Gastroesophageal sphincter (tissue), 4 donors: ENCODE data around the gene KCNQ1OT1. TPM values are rescaled to one million over a fixed set of nuclear protein-coding genes. Genes with fewer than 3 reads are reported as not detected.

ENCODE experiments used
- ATAC-seq: fragments of 150-250 bp; one replicate; pipeline ENCODE4 v1.9.1; 2016; ENCODE audit warnings: mild to moderate bottlenecking, moderate library complexity
- H3K27ac ChIP-seq, 4 donors: fragments of 200-600 bp; sonication (generic) in 3 of 4; 1 replicate in 3 of 4; 2 replicates in 1 of 4; pipeline ENCODE4 v1.5.1; 2016 to 2019
- H3K27me3 ChIP-seq: fragments of 200-600 bp; sonication (generic); one replicate; pipeline ENCODE4 v1.5.1; 2019
- H3K36me3 ChIP-seq, 2 donors: fragments of 200-600 bp; sonication (generic); one replicate each; pipeline ENCODE4 v1.5.1; 2019; ENCODE audit warnings: control low read depth in 1 of 2
- H3K4me1 ChIP-seq, 3 donors: fragments of 200-600 bp; sonication (generic); 1 replicate in 2 of 3; 2 replicates in 1 of 3; pipeline ENCODE4 v1.5.1; 2016 to 2019; ENCODE audit warnings: control low read depth in 2 of 3
- H3K4me3 ChIP-seq, 2 donors: fragments of 200-600 bp; sonication (generic); one replicate each; pipeline ENCODE4 v1.5.1; 2019; ENCODE audit warnings: mild to moderate bottlenecking in 1 of 2, moderate library complexity in 1 of 2
- H3K9me3 ChIP-seq, 3 donors: fragments of 200-600 bp; sonication (generic); one replicate each; pipeline ENCODE4 v1.5.1; 2017 to 2019; ENCODE audit warnings: control low read depth in 2 of 3
- CTCF ChIP-seq, 4 experiments: fragments of 200-600 bp in 2 of 4; fragments of 450-650 bp in 2 of 4; sonication (generic) in 1 of 4; IDR thresholded peaks; one replicate each; pipeline ENCODE4 v1.5.1; 2017 to 2019; ENCODE audit warnings: antibody characterized with exemption in 4 of 4, mild to moderate bottlenecking in 2 of 4, moderate library complexity in 2 of 4
- EP300 ChIP-seq: sonication (generic); formaldehyde crosslinking; IDR thresholded peaks from one replicate; pipeline ENCODE4 v1.6.1; 2017; ENCODE audit warnings: antibody characterized with exemption, mild to moderate bottlenecking
- POLR2A ChIP-seq, 2 donors: fragments of 450-650 bp; IDR thresholded peaks; one replicate each; pipeline ENCODE4 v1.6.1; 2017; ENCODE audit warnings: antibody characterized with exemption in 2 of 2, mild to moderate bottlenecking in 2 of 2, moderate library complexity in 1 of 2
- POLR2AphosphoS5 ChIP-seq: sonication (generic); formaldehyde crosslinking; IDR thresholded peaks from one replicate; pipeline ENCODE4 v1.6.1; 2017; ENCODE audit warnings: antibody characterized with exemption
- WGBS, 2 donors: methylation state at CpG; one replicate each; pipeline ENCODE4 v1.1.5; 2018; ENCODE audit warnings: low coverage in 1 of 2; 5-methylcytosine and 5-hydroxymethylcytosine counted together
- total RNA-seq, 4 donors: library from RNA; depleted of rRNA; stranded (reverse); fragments of >200 nt; gene quantifications; one replicate each; pipeline ENCODE4 v1.1.0, GENCODE V29; 2016

Gene KCNQ1OT1
- total RNA-seq, 4 donors from 2014 or later = 0.52 to 3.3 (median 1.4) TPM

GRCh38 chr11:2715716-2716350 is 16.0 kb upstream of the KCNQ1OT1 start:
- 95 to 100% methylated on average over 2 to 4 of the region's 15 CpGs for WGBS, 2 donors
- Histone ChIP-seq H3K27me3 (no peaks in the 10 kb centered on the region), H3K4me3 (no peak overlapping the region), H3K9me3 (no peaks in the 10 kb centered on the region), H3K36me3 (no peaks in the 10 kb centered on the region), H3K27ac (no peak overlapping the region), H3K4me1 (peaks cover 0 to 3% (median 0%) of the 10 kb centered on the region in 3 donors)
- ATAC-seq = no peak
- no peak for TF ChIP-seq CTCF (IDR thresholded peaks at IDR 0.05)
- TF ChIP-seq EP300 = no peak
- TF ChIP-seq POLR2AphosphoS5 = no peak
- no peak for TF ChIP-seq POLR2A (IDR thresholded peaks at IDR 0.05)

GRCh38 chr11:2714871-2715270 is 15.1 kb upstream of the KCNQ1OT1 start:
- H3K27me3 ChIP-seq = no peaks in the 10 kb centered on the region
- ATAC-seq = no peak
- H3K4me3 ChIP-seq = no peak overlapping the region
- TF ChIP-seq EP300 = no peak
- TF ChIP-seq CTCF (IDR thresholded peaks at IDR 0.05) = no peak
- no peak for TF ChIP-seq POLR2A (IDR thresholded peaks at IDR 0.05)
- TF ChIP-seq POLR2AphosphoS5 = no peak
- H3K9me3 ChIP-seq = no peaks in the 10 kb centered on the region
- H3K36me3 ChIP-seq = no peaks in the 10 kb centered on the region
- H3K27ac ChIP-seq = no peak overlapping the region
- H3K4me1 ChIP-seq = peaks cover 0 to 4% (median 0%) of the 10 kb centered on the region in 3 donors
- WGBS, 2 donors = 98 to 100% methylated on average over 1 to 6 of the region's 7 CpGs

GRCh38 chr11:2714463-2714800 is 14.6 kb upstream of the KCNQ1OT1 start:
- no peaks in the 10 kb centered on the region for H3K36me3 ChIP-seq
- 84% methylated on average over 3 of the region's 9 CpGs; no CpG with 5 or more reads in 1 of the 2 donors for WGBS, 2 donors
- H3K9me3 ChIP-seq = no peaks in the 10 kb centered on the region
- TF ChIP-seq CTCF (IDR thresholded peaks at IDR 0.05) = no peak
- H3K27me3 ChIP-seq = no peaks in the 10 kb centered on the region
- no peak overlapping the region for H3K4me3 ChIP-seq
- no peak for ATAC-seq
- no peak overlapping the region for H3K27ac ChIP-seq
- peaks cover 0 to 9% (median 0%) of the 10 kb centered on the region in 3 donors for H3K4me1 ChIP-seq

GRCh38 chr11:2713661-2714462 is 14.1 kb upstream of the KCNQ1OT1 start:
- WGBS, 2 donors = 100% methylated on average over 3 of the region's 26 CpGs; no CpG with 5 or more reads in 1 of the 2 donors
- H3K27me3 ChIP-seq = no peaks in the 10 kb centered on the region
- H3K9me3 ChIP-seq = no peaks in the 10 kb centered on the region
- no peak for TF ChIP-seq POLR2A (IDR thresholded peaks at IDR 0.05)
- TF ChIP-seq EP300 = no peak
- TF ChIP-seq POLR2AphosphoS5 = no peak
- no peak for TF ChIP-seq CTCF (IDR thresholded peaks at IDR 0.05)
- no peak overlapping the region for H3K4me3 ChIP-seq
- H3K36me3 ChIP-seq = no peaks in the 10 kb centered on the region
- H3K4me1 ChIP-seq = peaks cover 0 to 14% (median 0%) of the 10 kb centered on the region in 3 donors
- H3K27ac ChIP-seq = no peak overlapping the region
- no peak for ATAC-seq

GRCh38 chr11:2713094-2713493 is 13.3 kb upstream of the KCNQ1OT1 start:
- Histone ChIP-seq H3K27ac (no peak overlapping the region), H3K4me1 (peaks cover 0 to 22% (median 4%) of the 10 kb centered on the region in 3 donors), H3K27me3 (no peaks in the 10 kb centered on the region), H3K4me3 (no peak overlapping the region), H3K36me3 (no peaks in the 10 kb centered on the region), H3K9me3 (no peaks in the 10 kb centered on the region)
- WGBS, 2 donors = 79 to 87% methylated on average over 11 of the region's 12 CpGs
- ATAC-seq = no peak
- TF ChIP-seq CTCF (IDR thresholded peaks at IDR 0.05) (no peak), POLR2AphosphoS5 (no peak), POLR2A (IDR thresholded peaks at IDR 0.05) (no peak), EP300 (no peak)
